Endothelial cell of umbilical vein (primary cell): ENCODE measurements around the gene SLC35D2. TPM values are rescaled to one million over a fixed set of nuclear protein-coding genes. Genes with fewer than 3 reads are reported as not detected.

Source experiments
- BruUV-seq: library from RNA; stranded (reverse); fragments of 400-500 nt; replicated peaks from 2 replicates; lab custom pipeline; 2021; lab: Mats Ljungman, UMichigan
- CTCF ChIA-PET: fragments of 300-600, 350-600 bp; sonication (Branson Sonifier 250); formaldehyde crosslinking; loops from one replicate; lab custom pipeline; 2021; ENCODE audit warnings: antibody characterized with exemption, inconsistent platforms; lab: Charles Lee
- POLR2A ChIA-PET: fragments of 300-600, 350-600 bp; sonication (Branson Sonifier 250); formaldehyde crosslinking; loops from one replicate; lab custom pipeline; 2021; ENCODE audit warnings: antibody characterized with exemption, inconsistent platforms; lab: Charles Lee
- DNase-seq: peaks from one replicate; pipeline ENCODE4 v3.0.0-alpha.2; 2011; ENCODE audit warnings: low read depth, low spot score
- FAIRE-seq: peaks from 2 replicates; lab custom pipeline; 2011; peaks lifted over from hg19 to GRCh38; lab: Jason Lieb, UNC
- H2AFZ ChIP-seq: 2 replicates; pipeline ENCODE4 v1.6.0; 2012; ENCODE audit warnings: low read depth, low read length, control low read depth, inconsistent platforms
- H3K27ac ChIP-seq: 2 replicates; pipeline ENCODE4 v1.5.1; 2011; ENCODE audit warnings: low read depth, mild to moderate bottlenecking, control low read depth, low read length, moderate library complexity; ENCODE audit not compliant: insufficient read depth
- H3K27me3 ChIP-seq, 2 experiments: 2 replicates each; pipeline versions ENCODE4 v1.6.0 to v1.6.1; 2011; ENCODE audit warnings: low read length in 2 of 2, mixed read lengths in 1 of 2; ENCODE audit not compliant: control insufficient read depth in 2 of 2, insufficient read depth in 2 of 2
- H3K36me3 ChIP-seq, 2 experiments: 2 replicates in 1 of 2; 3 replicates in 1 of 2; pipeline ENCODE4 v1.5.1; 2011; ENCODE audit warnings: low read length in 2 of 2, mild to moderate bottlenecking in 1 of 2, moderate library complexity in 1 of 2; ENCODE audit not compliant: control insufficient read depth in 2 of 2, insufficient read depth in 2 of 2; ENCODE audit errors: extremely low read depth in 1 of 2
- H3K4me1 ChIP-seq: 3 replicates; pipeline ENCODE4 v1.5.1; 2011; ENCODE audit warnings: mild to moderate bottlenecking, low read length; ENCODE audit not compliant: control insufficient read depth, insufficient read depth; ENCODE audit errors: extremely low read depth
- H3K4me2 ChIP-seq: 2 replicates; pipeline ENCODE4 v1.6.1; 2011; ENCODE audit warnings: low read length, control low read depth, mixed read lengths; ENCODE audit not compliant: insufficient read depth
- H3K4me3 ChIP-seq, 3 experiments: fragments of 200-600 bp in 1 of 3; sonication (generic), shearing (Covaris generic) in 1 of 3; replicated peaks in 1 of 3; 2 replicates each; pipeline ENCODE4 v1.5.1; 2011 to 2016; ENCODE audit warnings: control low read depth in 3 of 3, low read length in 3 of 3, mild to moderate bottlenecking in 2 of 3, inconsistent platforms in 1 of 3, low read depth in 1 of 3, moderate library complexity in 1 of 3; ENCODE audit not compliant: insufficient read depth in 1 of 3
- H3K79me2 ChIP-seq: 2 replicates; pipeline ENCODE4 v1.6.0; 2012; ENCODE audit warnings: low read length, inconsistent platforms; ENCODE audit not compliant: control insufficient read depth, insufficient read depth
- H3K9ac ChIP-seq: replicated peaks from 2 replicates; pipeline ENCODE3; 2011; ENCODE audit warnings: low read length, control low read depth; ENCODE audit not compliant: insufficient read depth; ENCODE audit errors: extremely low read depth
- H3K9me1 ChIP-seq: replicated peaks from 3 replicates; pipeline ENCODE4 v1.6.0; 2011; ENCODE audit warnings: mild to moderate bottlenecking, low read length; ENCODE audit not compliant: control insufficient read depth, insufficient read depth; ENCODE audit errors: extremely low read depth
- H3K9me3 ChIP-seq: replicated peaks from 2 replicates; pipeline ENCODE4 v1.5.1; 2012; ENCODE audit warnings: low read length, inconsistent platforms; ENCODE audit not compliant: control insufficient read depth, insufficient read depth
- H4K20me1 ChIP-seq: replicated peaks from 2 replicates; pipeline ENCODE3; 2011; ENCODE audit warnings: mild to moderate bottlenecking, low read length; ENCODE audit not compliant: control insufficient read depth, insufficient read depth; ENCODE audit errors: extremely low read depth
- EZH2 ChIP-seq: IDR thresholded peaks from 2 replicates; pipeline ENCODE4 v1.6.1; 2012; ENCODE audit warnings: borderline replicate concordance, low read depth, mild to moderate bottlenecking, moderate library complexity, low read length, inconsistent platforms; ENCODE audit not compliant: severe bottlenecking
- FOS ChIP-seq: IDR thresholded peaks from 2 replicates; pipeline ENCODE4 v1.6.1; 2011; ENCODE audit warnings: mild to moderate bottlenecking, low read length, moderate library complexity, borderline replicate concordance; ENCODE audit not compliant: insufficient read depth
- GATA2 ChIP-seq: IDR thresholded peaks from 2 replicates; pipeline ENCODE4 v1.7.0; 2011; ENCODE audit warnings: low read depth, mild to moderate bottlenecking, moderate library complexity, mixed read lengths, low read length; ENCODE audit not compliant: insufficient read length, insufficient read depth
- JUN ChIP-seq: IDR thresholded peaks from 2 replicates; pipeline ENCODE4 v1.6.1; 2011; ENCODE audit warnings: borderline replicate concordance, low read depth; ENCODE audit not compliant: insufficient read length, insufficient read depth
- MAX ChIP-seq: IDR thresholded peaks from 2 replicates; pipeline ENCODE4 v1.6.1; 2011; ENCODE audit not compliant: insufficient read depth, insufficient read length
- MYC ChIP-seq: IDR thresholded peaks from one replicate; pipeline ENCODE4 v1.6.1; 2011; ENCODE audit warnings: mild to moderate bottlenecking, low read depth, low read length
- POLR2A ChIP-seq: IDR thresholded peaks from 2 replicates; pipeline ENCODE4 v1.6.1; 2012; ENCODE audit warnings: low read depth, mild to moderate bottlenecking, control low read depth, low read length
- POLR2AphosphoS5 ChIP-seq: IDR thresholded peaks from 2 replicates; pipeline ENCODE4 v1.6.1; 2012; ENCODE audit warnings: low read depth, mild to moderate bottlenecking, control low read depth, low read length, moderate library complexity; ENCODE audit not compliant: insufficient read depth
- dilution Hi-C: fragments of 300-500 bp; cut with MboI; formaldehyde crosslinking; loops from one replicate; pipeline ENCODE4 v1.15.0; 2019; ENCODE audit warnings: low sequenced_read_pairs; ENCODE audit not compliant: extremely low pct_ligation_motif_present
- intact Hi-C: fragments of 100-400 bp; cut with micrococcal nuclease; formaldehyde crosslinking; loops from one replicate; pipeline ENCODE4 v1.10.0; 2022
- polyA plus RNA-seq, 4 experiments: library from polyadenylated mRNA; depleted of rRNA in 3 of 4; stranded (reverse) in 3 of 4; unstranded in 1 of 4; fragments of >200 nt; gene quantifications; 2 replicates each; pipeline versions ENCODE4 v1.2.1 to v1.2.3, GENCODE V29; 2011 to 2012; ENCODE audit warnings: missing spikeins in 1 of 4
- total RNA-seq: library from RNA; stranded (reverse); gene quantifications from 2 replicates; pipeline ENCODE4 v1.2.3, GENCODE V29; 2021
- TF ChIP-seq, protein P1 (sequence below), 2 donors: IDR thresholded peaks; 1 replicate in 1 of 2; 2 replicates in 1 of 2; pipeline ENCODE4 v1.5.1; 2011; ENCODE audit warnings: low read length in 2 of 2, mild to moderate bottlenecking in 2 of 2, moderate library complexity in 2 of 2, control low read depth in 1 of 2, inconsistent platforms in 1 of 2, low read depth in 1 of 2; ENCODE audit not compliant: insufficient read depth in 1 of 2; ENCODE audit errors: extremely low read depth in 1 of 2

The SLC35D2 gene
- total and polyA plus RNA-seq, 2 donors (not counting 3 experiments of a cell fraction or from before 2014, with no cell fraction given), result 21.1 to 29.9 TPM

DNA sequence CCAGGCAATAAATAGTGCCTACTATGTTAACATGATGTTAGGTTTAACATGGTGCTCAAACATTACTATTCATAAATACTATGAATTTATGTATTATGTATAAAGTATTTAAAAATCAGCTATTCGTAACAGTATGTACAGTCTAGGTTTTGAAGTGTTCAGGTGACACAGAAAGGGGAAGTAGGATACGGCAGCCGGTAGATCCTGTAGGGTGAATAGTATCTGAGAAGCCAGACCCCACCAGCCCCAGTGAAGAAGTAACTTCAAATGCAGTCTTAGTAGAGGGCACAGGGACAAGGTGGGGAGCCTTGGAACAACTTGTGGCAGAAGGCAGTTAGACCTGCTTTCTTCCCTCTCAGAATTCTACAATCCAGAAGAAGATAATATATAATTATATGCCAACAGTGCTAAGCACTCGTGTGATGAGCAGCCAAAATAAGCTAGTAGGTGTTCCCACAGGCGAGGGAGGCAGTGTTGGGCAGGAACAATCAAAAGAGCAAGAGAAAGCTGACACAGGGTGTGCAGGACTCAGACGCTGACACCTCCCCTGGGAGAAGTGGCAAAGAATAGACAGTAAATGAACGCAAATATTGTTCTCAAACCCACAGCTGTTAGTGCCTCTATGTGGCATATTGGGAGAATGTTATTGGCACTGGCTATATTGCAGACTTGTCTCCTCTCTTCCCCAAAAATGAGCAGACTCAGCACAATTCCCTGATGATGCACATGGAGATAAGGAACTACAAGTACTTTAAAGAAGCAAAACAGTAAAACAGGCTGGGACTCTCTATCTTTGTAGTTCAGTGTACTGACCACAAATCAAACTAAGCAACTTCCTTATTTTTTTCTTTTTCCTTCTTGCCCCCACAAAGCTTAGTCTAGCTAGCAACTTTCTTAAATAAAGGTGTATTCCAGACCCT lies 30.1 kb upstream of the SLC35D2 start:
- DNase-seq (no peak), FAIRE-seq (no peak)
- no peaks in the 10 kb centered on the region for H3K27me3 ChIP-seq
- no peaks in the 10 kb centered on the region for H3K36me3 ChIP-seq
- H3K4me2 ChIP-seq, result no peak overlapping the region
- no peaks in the 10 kb centered on the region for H3K9me3 ChIP-seq
- no peak for TF ChIP-seq MAX
- TF ChIP-seq MYC, result no peak
- no peak for TF ChIP-seq JUN
- no peak for TF ChIP-seq POLR2A
- TF ChIP-seq GATA2, result no peak
- no peak for TF ChIP-seq POLR2AphosphoS5
- TF ChIP-seq EZH2, result no peak
- TF ChIP-seq, protein P1, sequence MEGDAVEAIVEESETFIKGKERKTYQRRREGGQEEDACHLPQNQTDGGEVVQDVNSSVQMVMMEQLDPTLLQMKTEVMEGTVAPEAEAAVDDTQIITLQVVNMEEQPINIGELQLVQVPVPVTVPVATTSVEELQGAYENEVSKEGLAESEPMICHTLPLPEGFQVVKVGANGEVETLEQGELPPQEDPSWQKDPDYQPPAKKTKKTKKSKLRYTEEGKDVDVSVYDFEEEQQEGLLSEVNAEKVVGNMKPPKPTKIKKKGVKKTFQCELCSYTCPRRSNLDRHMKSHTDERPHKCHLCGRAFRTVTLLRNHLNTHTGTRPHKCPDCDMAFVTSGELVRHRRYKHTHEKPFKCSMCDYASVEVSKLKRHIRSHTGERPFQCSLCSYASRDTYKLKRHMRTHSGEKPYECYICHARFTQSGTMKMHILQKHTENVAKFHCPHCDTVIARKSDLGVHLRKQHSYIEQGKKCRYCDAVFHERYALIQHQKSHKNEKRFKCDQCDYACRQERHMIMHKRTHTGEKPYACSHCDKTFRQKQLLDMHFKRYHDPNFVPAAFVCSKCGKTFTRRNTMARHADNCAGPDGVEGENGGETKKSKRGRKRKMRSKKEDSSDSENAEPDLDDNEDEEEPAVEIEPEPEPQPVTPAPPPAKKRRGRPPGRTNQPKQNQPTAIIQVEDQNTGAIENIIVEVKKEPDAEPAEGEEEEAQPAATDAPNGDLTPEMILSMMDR (IDR thresholded peaks at IDR 0.05; ENCODE audit: extremely low read depth in 1 of 2, insufficient read depth in 1 of 2, low read depth in 1 of 2, low read length in 2 of 2), result no peak
- TF ChIP-seq FOS, result no peak
- no peak overlapping the region for H3K4me3 ChIP-seq
- no peak overlapping the region for H2AFZ ChIP-seq
- H3K9ac ChIP-seq, result no peak overlapping the region
- BruUV-seq, result no TSS peak
- no peaks in the 10 kb centered on the region for H4K20me1 ChIP-seq
- ChIA-PET POLR2A (no interaction called here), CTCF (interaction anchor here (0.9 kb wide), 2 partner anchors 29 to 86 kb away, joined by 3 read pairs; no protein-coding TSS in a partner anchor)
- peaks cover 69% of the 10 kb centered on the region for H3K79me2 ChIP-seq
- intact Hi-C loops, result loop anchor here (10.0 kb wide), 1 partner anchor 1001 kb away; the partner anchor contains the start of gene TDRD7
- no peak overlapping the region for H3K27ac ChIP-seq
- H3K9me1 ChIP-seq, result no peaks in the 10 kb centered on the region
- dilution Hi-C loops, result no loop called here
- H3K4me1 ChIP-seq, result peaks cover 7% of the 10 kb centered on the region
